Measurements from ENCODE around the gene U2AF2. TPM values are rescaled to one million over a fixed set of nuclear protein-coding genes. Genes with fewer than 3 reads are reported as not detected.
A peak's percentile ranks its signal among the peaks of the same experiment; 100 is the strongest.

Gene U2AF2
- polyA plus RNA-seq, 3 donors, result 5.3 to 166 (median 5.4) TPM

- no peak for TF ChIP-seq CTCF (IDR thresholded peaks at IDR 0.05)
- intact Hi-C loops (cut with micrococcal nuclease), result loop anchor here (2.0 to 5.0 kb wide), 2 partner anchors 14 to 33 kb away; no protein-coding TSS in a partner anchor
- Histone ChIP-seq H3K27me3 (ENCODE audit: control insufficient read depth in 2 of 2, insufficient read depth in 2 of 2, low read length in 2 of 2) (no peaks in the 10 kb centered on the region), H3K9ac (ENCODE audit: insufficient read depth, low read length, poor library complexity, severe bottlenecking) (no peak overlapping the region), H3K27ac (ENCODE audit: low read depth in 1 of 2, low read length in 2 of 2) (peak overlapping the region; percentile 83 to 84), H4K20me1 (ENCODE audit: insufficient read depth, low read length) (no peaks in the 10 kb centered on the region), H3K4me2 (replicated peaks; ENCODE audit: extremely low read depth, low read length, poor library complexity, severe bottlenecking) (peak overlapping the region; percentile 71), H3K9me3 (replicated peaks in 1 of 2; ENCODE audit: control insufficient read depth in 1 of 2, insufficient read depth in 1 of 2, low read length in 2 of 2) (no peaks in the 10 kb centered on the region), H3K4me3 (replicated peaks in 1 of 3; ENCODE audit: low read depth in 2 of 3, low read length in 3 of 3) (peak overlapping the region in 1 of 3 experiments; percentile 58), H3K4me1 (ENCODE audit: control insufficient read depth in 1 of 2, insufficient read depth in 2 of 2, low read length in 2 of 2) (peaks cover 64 to 76% of the 10 kb centered on the region in 2 donors), H2AFZ (ENCODE audit: insufficient read depth, low read depth, low read length, poor library complexity, severe bottlenecking) (peak overlapping the region; percentile 33), H3K36me3 (replicated peaks in 1 of 2; ENCODE audit: control insufficient read depth in 1 of 2, insufficient read depth in 2 of 2, low read length in 2 of 2) (peaks cover 12 to 19% of the 10 kb centered on the region in 2 donors), H3K79me2 (ENCODE audit: insufficient read depth, low read length) (peaks cover 27% of the 10 kb centered on the region)
- peaks cover 19 to 34% of the 10 kb centered on the region in 2 donors for H3K36me3 Mint-ChIP-seq
- peaks cover 0 to 8% (median 1%) of the 10 kb centered on the region in 3 donors for H3K27me3 Mint-ChIP-seq (ENCODE audit: low read depth in 3 of 3)
- peak overlapping the region; percentile 62 to 76 for H3K4me3 Mint-ChIP-seq
- H3K4me1 Mint-ChIP-seq, result peaks cover 62% of the 10 kb centered on the region
- DNase-seq, result peak; percentile 87 to 94 (median 88)
- H3K9me3 Mint-ChIP-seq, result peaks cover 0 to 4% (median 0%) of the 10 kb centered on the region in 7 donors
- peak overlapping the region; percentile 89 to 97 (median 93) for H3K27ac Mint-ChIP-seq
- WGBS (ENCODE audit: insufficient coverage), result 55% methylated on average over 9 of the region's 12 CpGs
Measured at GRCh38 chr19:55620410-55621204, 34.2 kb upstream of the U2AF2 start.

GRCh38 chr19:55621205-55621672 lies 33.6 kb upstream of the U2AF2 start:
- H3K4me3 ChIP-seq (replicated peaks in 1 of 3; ENCODE audit: low read depth in 2 of 3, low read length in 3 of 3), result peak overlapping the region in 1 of 3 experiments; percentile 58
- H3K36me3 ChIP-seq (replicated peaks in 1 of 2; ENCODE audit: control insufficient read depth in 1 of 2, insufficient read depth in 2 of 2, low read length in 2 of 2), result peaks cover 10 to 13% of the 10 kb centered on the region in 2 donors
- no peak for TF ChIP-seq CTCF (IDR thresholded peaks at IDR 0.05)
- H3K4me2 ChIP-seq (replicated peaks; ENCODE audit: extremely low read depth, low read length, poor library complexity, severe bottlenecking), result peak overlapping the region; percentile 71
- WGBS (ENCODE audit: insufficient coverage), result 44% methylated on average over 8 of the region's 9 CpGs
- Mint-ChIP-seq H3K9me3 (peaks cover 0 to 4% (median 0%) of the 10 kb centered on the region in 7 donors), H3K27me3 (ENCODE audit: low read depth in 3 of 3) (peaks cover 0 to 8% (median 1%) of the 10 kb centered on the region in 3 donors), H3K36me3 (peaks cover 19 to 30% of the 10 kb centered on the region in 2 donors), H3K27ac (peak overlapping the region; percentile 89 to 97 (median 93)), H3K4me3 (peak overlapping the region in 1 of 2 donors; percentile 76), H3K4me1 (peaks cover 62% of the 10 kb centered on the region)
- H3K9ac ChIP-seq (ENCODE audit: insufficient read depth, low read length, poor library complexity, severe bottlenecking), result no peak overlapping the region
- H3K27ac ChIP-seq (ENCODE audit: low read depth in 1 of 2, low read length in 2 of 2), result peak overlapping the region; percentile 83 to 84
- no peaks in the 10 kb centered on the region for H3K27me3 ChIP-seq (ENCODE audit: control insufficient read depth in 2 of 2, insufficient read depth in 2 of 2, low read length in 2 of 2)
- no peaks in the 10 kb centered on the region for H4K20me1 ChIP-seq (ENCODE audit: insufficient read depth, low read length)
- intact Hi-C loops (cut with micrococcal nuclease), result loop anchor here (2.0 to 5.0 kb wide), 2 partner anchors 14 to 34 kb away; no protein-coding TSS in a partner anchor
- H3K9me3 ChIP-seq (replicated peaks in 1 of 2; ENCODE audit: control insufficient read depth in 1 of 2, insufficient read depth in 1 of 2, low read length in 2 of 2), result no peaks in the 10 kb centered on the region
- DNase-seq, result no peak
- H3K79me2 ChIP-seq (ENCODE audit: insufficient read depth, low read length), result peaks cover 22% of the 10 kb centered on the region
- no peak overlapping the region for H2AFZ ChIP-seq (ENCODE audit: insufficient read depth, low read depth, low read length, poor library complexity, severe bottlenecking)
- H3K4me1 ChIP-seq (ENCODE audit: control insufficient read depth in 1 of 2, insufficient read depth in 2 of 2, low read length in 2 of 2), result peaks cover 64 to 76% of the 10 kb centered on the region in 2 donors

All from CD14-positive monocyte (primary cell).